Stimulated activated naive CD4-positive, alpha-beta T cell treated with Interleukin-2 at 50 U/mL for 16 hours (primary cell): ENCODE results near the gene CYP11A1.
"Not testable (repeated sequence)": the region's sequence is repeated elsewhere in the genome, so short reads cannot be mapped to it uniquely, and the experiment has no call there.

Experiments used
- DNase-seq: peaks from one replicate; lab custom pipeline; 2025; lab: John Stamatoyannopoulos, UW

CYP11A1 gene

GRCh38 chr15:74400915-74401757 lies 33.7 kb upstream of the CYP11A1 start:
- peak; percentile 42 for DNase-seq

- DNase-seq, result no peak
Observed at GRCh38 chr15:74400313-74400860, 32.9 kb upstream of the CYP11A1 start.

GRCh38 chr15:74399511-74400312 lies 32.3 kb upstream of the CYP11A1 start:
- DNase-seq, result peak; percentile 19

GRCh38 chr15:74399100-74399499 lies 31.7 kb upstream of the CYP11A1 start:
- no peak for DNase-seq

DNA sequence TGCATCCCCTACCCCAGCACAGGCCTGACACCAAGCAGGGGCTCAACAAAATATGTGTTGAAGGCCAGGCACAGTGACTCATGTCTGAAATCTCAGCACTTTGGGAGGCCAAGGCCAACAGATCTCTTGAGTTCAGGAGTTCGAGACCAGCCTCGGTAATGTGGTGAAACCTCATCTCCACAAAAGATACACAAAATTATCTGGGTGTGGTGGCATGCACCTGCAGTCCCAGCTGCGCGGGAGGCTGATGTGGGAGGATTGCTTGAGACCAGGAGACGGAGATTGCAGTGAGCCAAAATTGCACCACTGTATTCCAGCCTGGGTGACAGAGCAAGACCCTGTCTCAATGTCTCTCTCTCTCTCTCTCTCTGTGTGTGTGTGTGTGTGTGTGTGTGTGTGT lies 30.7 kb upstream of the CYP11A1 start:
- no peak for DNase-seq

- DNase-seq, result no peak
Observed at GRCh38 chr15:74397239-74398068, 30.0 kb upstream of the CYP11A1 start.

DNA sequence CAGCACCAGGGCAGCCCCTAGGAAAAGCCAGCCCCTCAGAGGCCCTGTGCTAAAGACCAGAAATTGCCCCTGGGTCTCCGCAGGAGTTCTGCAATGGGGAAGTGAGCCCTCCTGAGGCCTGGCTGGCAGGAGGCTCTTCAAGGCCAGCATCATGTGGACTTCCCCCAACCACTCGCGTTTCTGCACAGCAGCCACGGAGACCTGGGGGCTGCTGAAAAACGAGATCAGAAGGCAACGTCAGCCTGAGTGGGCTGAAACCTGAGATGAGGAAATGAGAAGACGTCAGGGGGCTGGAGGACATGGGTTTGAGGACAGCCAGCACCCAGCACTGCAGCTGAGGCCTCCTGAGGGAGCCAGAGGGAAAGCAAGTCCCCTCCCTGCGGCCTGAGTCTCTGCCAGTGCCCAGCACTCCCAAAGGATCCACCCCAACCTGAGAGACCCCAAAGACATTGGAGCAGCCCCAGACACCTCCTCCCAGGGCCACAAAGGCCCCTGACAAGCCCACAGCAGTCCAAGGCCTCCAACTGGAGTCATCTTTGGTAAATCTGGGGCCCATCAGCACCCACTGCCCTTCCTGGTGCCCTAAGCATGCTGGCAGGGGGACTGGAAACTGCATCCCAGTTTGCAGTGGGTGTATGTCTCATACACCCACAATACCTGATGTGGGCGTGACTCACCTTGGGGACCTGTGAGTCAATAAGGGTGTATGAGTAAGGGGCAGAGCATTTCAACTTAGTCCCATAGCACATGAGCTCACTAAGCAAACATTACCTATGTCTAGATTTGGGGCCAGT lies 29.2 kb upstream of the CYP11A1 start:
- DNase-seq, result peak; percentile 48

DNA sequence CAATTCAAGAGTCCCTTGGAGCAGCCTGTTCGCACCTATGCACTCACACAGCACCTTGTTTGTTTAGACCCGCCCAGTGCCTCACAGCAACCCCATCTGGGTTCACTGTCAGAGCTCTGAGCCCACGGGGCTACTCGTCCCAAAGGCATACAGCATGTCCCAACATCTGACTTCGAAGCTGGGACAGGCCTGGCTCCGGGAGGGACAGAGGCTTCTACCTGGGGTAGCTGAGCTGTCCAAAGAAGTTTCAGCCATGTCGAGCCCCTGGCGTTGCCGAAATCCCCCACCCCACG lies 28.6 kb upstream of the CYP11A1 start:
- no peak for DNase-seq

GRCh38 chr15:74395319-74396145 lies 28.1 kb upstream of the CYP11A1 start:
- no peak for DNase-seq

GRCh38 chr15:74394090-74394846 lies 26.8 kb upstream of the CYP11A1 start:
- no peak for DNase-seq

DNA sequence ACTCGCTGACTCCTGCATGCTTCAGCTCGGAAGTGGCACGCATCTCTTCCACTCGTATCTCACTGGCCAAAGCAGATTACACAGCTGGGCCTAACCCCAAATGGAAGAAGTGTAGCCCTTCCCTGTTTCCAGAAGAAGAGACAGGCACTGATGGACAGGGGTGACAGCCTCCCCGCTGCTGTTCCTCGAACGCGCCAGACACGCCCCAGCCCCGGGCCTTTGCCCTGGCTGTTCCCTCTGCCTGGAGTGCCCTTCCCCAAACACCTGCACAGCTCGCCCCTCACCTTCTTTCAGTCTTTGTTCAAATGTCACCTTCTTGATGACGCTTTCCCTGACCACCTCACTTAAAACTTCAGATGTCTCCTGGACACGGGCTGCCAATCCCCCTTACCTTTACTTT lies 26.0 kb upstream of the CYP11A1 start:
- no peak for DNase-seq

DNA sequence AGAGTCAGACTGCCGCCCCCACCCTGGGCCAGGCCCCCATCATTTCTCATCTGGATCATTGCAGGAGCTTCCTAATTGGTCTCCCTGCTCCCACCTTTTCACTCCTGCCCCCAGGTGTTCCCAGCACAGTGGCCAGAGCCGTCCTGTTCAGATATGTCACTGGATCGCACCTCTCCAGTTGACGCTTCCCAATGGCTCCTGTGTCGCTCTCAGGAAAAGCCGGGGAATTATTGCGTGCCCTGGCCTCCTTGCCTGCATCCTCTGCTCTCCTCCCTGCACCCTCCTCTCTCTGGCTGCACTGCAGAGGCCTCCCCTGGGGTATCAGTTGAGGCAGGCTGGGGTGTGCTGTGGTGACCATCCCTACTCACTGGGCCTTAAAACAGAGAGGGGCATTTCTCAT lies 25.5 kb upstream of the CYP11A1 start:
- no peak for DNase-seq

GRCh38 chr15:74392451-74392830 lies 25.0 kb upstream of the CYP11A1 start:
- DNase-seq, result no peak

GRCh38 chr15:74391582-74392450 lies 24.4 kb upstream of the CYP11A1 start:
- DNase-seq, result no peak

- no peak for DNase-seq
Observed at GRCh38 chr15:74390647-74391288, 23.3 kb upstream of the CYP11A1 start.

DNA sequence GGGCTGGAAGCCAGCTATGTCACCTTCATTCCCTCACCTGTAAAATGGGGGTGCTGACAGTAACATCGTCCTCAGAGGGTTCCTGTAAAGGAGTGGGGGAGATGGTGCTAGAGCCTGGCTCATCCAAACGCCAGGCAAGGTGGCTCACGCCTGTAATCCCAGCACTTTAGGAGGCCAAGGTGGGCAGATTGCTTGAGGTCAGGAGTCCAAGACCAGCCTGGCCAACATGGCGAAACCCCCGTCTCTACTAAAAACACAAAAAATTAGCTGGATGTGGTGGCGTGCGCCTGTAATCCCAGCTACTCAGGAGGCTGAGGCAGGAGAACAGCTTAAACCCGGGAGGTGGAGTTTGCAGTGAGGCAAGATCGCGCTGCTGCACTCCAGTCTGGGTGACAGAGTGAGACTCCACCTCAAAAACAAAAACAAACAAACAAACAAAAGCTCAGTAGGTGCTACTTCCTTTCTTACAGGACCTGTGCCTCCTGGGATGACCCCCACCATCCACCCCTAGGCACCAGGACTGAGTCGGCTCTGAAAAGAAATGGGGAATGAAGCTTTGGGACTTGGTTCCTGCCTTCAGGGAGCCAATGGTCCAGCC lies 22.7 kb upstream of the CYP11A1 start:
- DNase-seq, result not testable (repeated sequence)

GRCh38 chr15:74389241-74390048 lies 22.0 kb upstream of the CYP11A1 start:
- no peak for DNase-seq
